Liver (tissue), 9 donors: ENCODE measurements around the gene OSBPL9. TPM values are rescaled to one million over a fixed set of nuclear protein-coding genes. Genes with fewer than 3 reads are reported as not detected.

ENCODE experiments used
- DNase-seq: peaks from one replicate; pipeline ENCODE4 v3.0.0-alpha.2; 2017; ENCODE audit warnings: low spot score
- H3K27ac ChIP-seq, 2 donors: one replicate each; pipeline ENCODE4 v1.7.0; 2013; ENCODE audit warnings: inconsistent platforms in 2 of 2, low read length in 2 of 2, control low read depth in 1 of 2, low read depth in 1 of 2, mild to moderate bottlenecking in 1 of 2
- H3K27me3 ChIP-seq, 4 donors: one replicate each; pipeline versions ENCODE4 v1.6.1 to v1.7.0; 2013; ENCODE audit warnings: low read length in 3 of 4, inconsistent platforms in 1 of 4, mild to moderate bottlenecking in 1 of 4, moderate library complexity in 1 of 4; ENCODE audit not compliant: control insufficient read depth in 4 of 4, insufficient read depth in 4 of 4
- H3K36me3 ChIP-seq, 4 donors: one replicate each; pipeline versions ENCODE4 v1.6.1 to v1.7.0; 2013; ENCODE audit warnings: low read length in 3 of 4, mild to moderate bottlenecking in 3 of 4, low read depth in 1 of 4, moderate library complexity in 1 of 4; ENCODE audit not compliant: control insufficient read depth in 4 of 4, insufficient read depth in 3 of 4
- H3K4me1 ChIP-seq, 4 donors: one replicate each; pipeline versions ENCODE4 v1.6.1 to v1.7.0; 2013; ENCODE audit warnings: low read length in 3 of 4, mild to moderate bottlenecking in 3 of 4, moderate library complexity in 1 of 4; ENCODE audit not compliant: control insufficient read depth in 4 of 4, insufficient read depth in 4 of 4
- H3K4me3 ChIP-seq, 3 donors: one replicate each; pipeline versions ENCODE4 v1.6.1 to v1.7.0; 2013; ENCODE audit warnings: low read length in 3 of 3, control low read depth in 1 of 3, low read depth in 1 of 3, mild to moderate bottlenecking in 1 of 3
- H3K9ac ChIP-seq, 2 donors: one replicate each; pipeline ENCODE4 v1.7.0; 2013; ENCODE audit warnings: low read length in 2 of 2, mild to moderate bottlenecking in 2 of 2, moderate library complexity in 2 of 2, control low read depth in 1 of 2, low read depth in 1 of 2
- H3K9me3 ChIP-seq, 4 donors: one replicate each; pipeline versions ENCODE4 v1.6.1 to v1.7.0; 2013; ENCODE audit warnings: low read length in 3 of 4; ENCODE audit not compliant: control insufficient read depth in 4 of 4
- ATF3 ChIP-seq: IDR thresholded peaks from 2 replicates; pipeline ENCODE4 v1.6.1; 2016; ENCODE audit warnings: antibody characterized with exemption
- EGR1 ChIP-seq, 2 donors: IDR thresholded peaks; 2 replicates each; pipeline ENCODE4 v1.6.1; 2016 to 2018; ENCODE audit warnings: antibody characterized with exemption in 2 of 2, low read depth in 2 of 2
- FOXA1 ChIP-seq: IDR thresholded peaks from 2 replicates; pipeline ENCODE4 v1.6.1; 2016; ENCODE audit warnings: antibody characterized with exemption
- FOXA2 ChIP-seq: IDR thresholded peaks from 2 replicates; pipeline ENCODE4 v1.6.1; 2016; ENCODE audit warnings: antibody characterized with exemption
- GABPA ChIP-seq, 2 donors: IDR thresholded peaks in 1 of 2; conservative IDR thresholded peaks in 1 of 2; 2 replicates each; pipeline ENCODE4 v1.6.1; 2016; ENCODE audit warnings: antibody characterized with exemption in 2 of 2, mild to moderate bottlenecking in 1 of 2, moderate library complexity in 1 of 2
- HNF4A ChIP-seq, 2 donors: conservative IDR thresholded peaks; 2 replicates each; pipeline ENCODE4 v1.6.1; 2016; ENCODE audit warnings: antibody characterized with exemption in 2 of 2, mild to moderate bottlenecking in 2 of 2
- JUND ChIP-seq, 2 donors: IDR thresholded peaks; 2 replicates each; pipeline ENCODE4 v1.6.1; 2016; ENCODE audit warnings: antibody characterized with exemption in 2 of 2
- MAX ChIP-seq: IDR thresholded peaks from 2 replicates; pipeline ENCODE4 v1.6.1; 2016; ENCODE audit warnings: antibody characterized with exemption
- RAD21 ChIP-seq, 2 donors: IDR thresholded peaks; 2 replicates each; pipeline ENCODE4 v1.6.1; 2016; ENCODE audit warnings: antibody characterized with exemption in 2 of 2, mild to moderate bottlenecking in 2 of 2
- REST ChIP-seq: IDR thresholded peaks from 2 replicates; pipeline ENCODE4 v1.6.1; 2016; ENCODE audit warnings: antibody characterized with exemption, mild to moderate bottlenecking
- RXRA ChIP-seq, 2 donors: IDR thresholded peaks; 2 replicates each; pipeline ENCODE4 v1.6.1; 2017 to 2018; ENCODE audit warnings: antibody characterized with exemption in 2 of 2, mild to moderate bottlenecking in 1 of 2
- TAF1 ChIP-seq: conservative IDR thresholded peaks from 2 replicates; pipeline ENCODE4 v1.6.1; 2016; ENCODE audit warnings: antibody characterized with exemption, mild to moderate bottlenecking
- YY1 ChIP-seq: IDR thresholded peaks from 2 replicates; pipeline ENCODE4 v1.6.1; 2016; ENCODE audit warnings: antibody characterized with exemption, mild to moderate bottlenecking
- ZBTB33 ChIP-seq: IDR thresholded peaks from 2 replicates; pipeline ENCODE4 v1.6.1; 2016; ENCODE audit warnings: antibody characterized with exemption
- WGBS: extraction: QIAGEN DNeasy Blood & Tissue Kit; methylation state at CpG from one replicate; pipeline ENCODE4 v1.1.7; 2013; 5-methylcytosine and 5-hydroxymethylcytosine counted together
- polyA plus RNA-seq, 2 donors: library from polyadenylated mRNA; stranded (reverse) in 1 of 2; unstranded in 1 of 2; fragments of 200-250 nt in 1 of 2; fragments of >200 nt in 1 of 2; fragmentation: Nextera tagmentation in 1 of 2; extraction: Ambion mirVana in 1 of 2; gene quantifications; one replicate each; pipeline versions ENCODE4 v1.2.1 to v1.2.3, GENCODE V29; 2013 to 2015
- total RNA-seq, 2 donors: library from RNA; depleted of rRNA; stranded (reverse); fragments of >200 nt; gene quantifications; one replicate each; pipeline ENCODE4 v1.2.3, GENCODE V29; 2014
- donor health status: healthy.
- donor health status: healthy.
- donor health status: healthy.
- donor health status: healthy.
- donor health status: healthy.

The OSBPL9 gene
- total and polyA plus RNA-seq, 4 donors = 52.1 to 129 (median 60.4) TPM

- H3K27ac ChIP-seq = no peak overlapping the region
- no peak overlapping the region for H3K9ac ChIP-seq
- H3K27me3 ChIP-seq = no peaks in the 10 kb centered on the region
- no peak for DNase-seq
- peaks cover 10 to 49% (median 17%) of the 10 kb centered on the region in 4 donors for H3K4me1 ChIP-seq
- H3K36me3 ChIP-seq = no peaks in the 10 kb centered on the region
- WGBS = 54% methylated on average over 5 of the region's 5 CpGs
- H3K4me3 ChIP-seq = no peak overlapping the region
- no peaks in the 10 kb centered on the region for H3K9me3 ChIP-seq
- TF ChIP-seq REST (no peak), MAX (no peak), FOXA1 (no peak), HNF4A (conservative IDR thresholded peaks at IDR 0.05) (no peak), GABPA (IDR thresholded peaks at IDR 0.05 in 1 of 2, conservative IDR thresholded peaks at IDR 0.05 in 1 of 2) (no peak), YY1 (no peak), TAF1 (no peak), EGR1 (IDR thresholded peaks at IDR 0.05; ENCODE audit: low read depth in 2 of 2) (no peak), RAD21 (IDR thresholded peaks at IDR 0.05) (no peak), RXRA (IDR thresholded peaks at IDR 0.05) (no peak)
Observed at GRCh38 chr1:51735746-51736254, 118.9 kb downstream of the OSBPL9 start.

- Histone ChIP-seq H3K4me1 (peaks cover 6 to 43% (median 12%) of the 10 kb centered on the region in 4 donors), H3K4me3 (no peak overlapping the region), H3K27me3 (no peaks in the 10 kb centered on the region), H3K27ac (peak overlapping the region in 1 of 2 donors; percentile 60), H3K9ac (no peak overlapping the region), H3K9me3 (no peaks in the 10 kb centered on the region), H3K36me3 (peaks cover 0 to under 1% (median 0%) of the 10 kb centered on the region in 4 donors)
- no peak for DNase-seq
- no peak for TF ChIP-seq ATF3
- TF ChIP-seq RXRA (IDR thresholded peaks at IDR 0.05) = no peak
- no peak for TF ChIP-seq GABPA (IDR thresholded peaks at IDR 0.05 in 1 of 2, conservative IDR thresholded peaks at IDR 0.05 in 1 of 2)
- no peak for TF ChIP-seq EGR1 (IDR thresholded peaks at IDR 0.05; ENCODE audit: low read depth in 2 of 2)
- TF ChIP-seq HNF4A (conservative IDR thresholded peaks at IDR 0.05) = no peak
- no peak for TF ChIP-seq JUND (IDR thresholded peaks at IDR 0.05)
- TF ChIP-seq ZBTB33 = no peak
- no peak for TF ChIP-seq RAD21 (IDR thresholded peaks at IDR 0.05)
- no peak for TF ChIP-seq FOXA2
- no peak for TF ChIP-seq REST
- TF ChIP-seq FOXA1 = no peak
Observed at GRCh38 chr1:51736702-51737101, 119.8 kb downstream of the OSBPL9 start.
